IPS DF 6.9 (cell line): ENCODE measurements around the gene GBA2.

Experiments
- DNase-seq: peaks from one replicate; pipeline ENCODE4 v3.0.0-alpha.2; 2013; ENCODE audit warnings: low read depth, low spot score
- H3K27ac ChIP-seq: one replicate; pipeline ENCODE4 v1.5.1; 2013; ENCODE audit warnings: low read length, control low read depth
- H3K27me3 ChIP-seq: 2 replicates; pipeline ENCODE4 v1.6.1; 2013; ENCODE audit warnings: mild to moderate bottlenecking, low read length; ENCODE audit not compliant: control insufficient read depth, insufficient read depth
- H3K36me3 ChIP-seq: 2 replicates; pipeline ENCODE4 v1.6.1; 2013; ENCODE audit warnings: low read length; ENCODE audit not compliant: control insufficient read depth, insufficient read depth
- H3K4me1 ChIP-seq: 2 replicates; pipeline ENCODE4 v1.6.1; 2013; ENCODE audit warnings: low read length; ENCODE audit not compliant: control insufficient read depth, insufficient read depth
- H3K4me3 ChIP-seq: 2 replicates; pipeline ENCODE4 v1.5.1; 2013; ENCODE audit warnings: mild to moderate bottlenecking, low read length
- H3K9me3 ChIP-seq: 2 replicates; pipeline ENCODE4 v1.6.1; 2013; ENCODE audit warnings: low read length, inconsistent platforms; ENCODE audit not compliant: control insufficient read depth, insufficient read depth
- WGBS: extraction: QIAGEN DNeasy Blood & Tissue Kit; methylation state at CpG from one replicate; pipeline ENCODE4 v1.1.7; 2013; ENCODE audit warnings: mixed read lengths, missing lambda C conversion rate; ENCODE audit not compliant: insufficient read length, insufficient coverage; 5-methylcytosine and 5-hydroxymethylcytosine counted together

GBA2 gene

GRCh38 chr9:35706951-35707350 is 42.1 kb downstream of the GBA2 start:
- H3K4me1 ChIP-seq = no peaks in the 10 kb centered on the region
- peaks cover 63% of the 10 kb centered on the region for H3K36me3 ChIP-seq
- H3K27ac ChIP-seq = no peak overlapping the region
- no peak overlapping the region for H3K4me3 ChIP-seq
- no peak for DNase-seq
- WGBS = no CpG with 5 or more reads among the region's 10 CpGs
- no peaks in the 10 kb centered on the region for H3K9me3 ChIP-seq
- no peaks in the 10 kb centered on the region for H3K27me3 ChIP-seq

- Histone ChIP-seq H3K4me3 (no peak overlapping the region), H3K36me3 (peaks cover 56% of the 10 kb centered on the region), H3K4me1 (no peaks in the 10 kb centered on the region), H3K27me3 (no peaks in the 10 kb centered on the region), H3K9me3 (no peaks in the 10 kb centered on the region), H3K27ac (no peak overlapping the region)
- WGBS = no CpG with 5 or more reads among the region's 7 CpGs
- DNase-seq = no peak
Observed at GRCh38 chr9:35705836-35706430, 43.1 kb downstream of the GBA2 start.

GRCh38 chr9:35705372-35705771 is 43.7 kb downstream of the GBA2 start:
- no peaks in the 10 kb centered on the region for H3K27me3 ChIP-seq
- no peak overlapping the region for H3K27ac ChIP-seq
- H3K9me3 ChIP-seq = no peaks in the 10 kb centered on the region
- H3K4me1 ChIP-seq = no peaks in the 10 kb centered on the region
- no peak for DNase-seq
- H3K36me3 ChIP-seq = peaks cover 51% of the 10 kb centered on the region
- no CpG with 5 or more reads among the region's 8 CpGs for WGBS
- no peak overlapping the region for H3K4me3 ChIP-seq

GRCh38 chr9:35703906-35704672 is 44.9 kb downstream of the GBA2 start:
- no peaks in the 10 kb centered on the region; the same call in 1 of the 2 replicates for H3K4me1 ChIP-seq
- no peaks in the 10 kb centered on the region for H3K9me3 ChIP-seq
- WGBS = no CpG with 5 or more reads among the region's 26 CpGs
- H3K27ac ChIP-seq = no peak overlapping the region
- no peak for DNase-seq
- H3K36me3 ChIP-seq = peaks cover 62% of the 10 kb centered on the region
- H3K4me3 ChIP-seq = no peak overlapping the region
- no peaks in the 10 kb centered on the region for H3K27me3 ChIP-seq

- no peaks in the 10 kb centered on the region for H3K27me3 ChIP-seq
- DNase-seq = no peak
- no peaks in the 10 kb centered on the region; the same call in 1 of the 2 replicates for H3K4me1 ChIP-seq
- no peak overlapping the region for H3K4me3 ChIP-seq
- no peak overlapping the region for H3K27ac ChIP-seq
- WGBS = no CpG with 5 or more reads among the region's 7 CpGs
- no peaks in the 10 kb centered on the region for H3K9me3 ChIP-seq
- H3K36me3 ChIP-seq = peaks cover 71% of the 10 kb centered on the region
Observed at GRCh38 chr9:35702696-35703095, 46.3 kb downstream of the GBA2 start.

- Histone ChIP-seq H3K27ac (no peak overlapping the region), H3K4me3 (no peak overlapping the region), H3K9me3 (no peaks in the 10 kb centered on the region), H3K36me3 (peaks cover 57% of the 10 kb centered on the region), H3K4me1 (no peaks in the 10 kb centered on the region; the same call in 1 of the 2 replicates), H3K27me3 (no peaks in the 10 kb centered on the region)
- no peak for DNase-seq
Observed at GRCh38 chr9:35700942-35701341, 48.1 kb downstream of the GBA2 start.

- H3K36me3 ChIP-seq = peaks cover 49% of the 10 kb centered on the region
- no peak overlapping the region for H3K4me3 ChIP-seq
- no peak overlapping the region for H3K27ac ChIP-seq
- H3K27me3 ChIP-seq = no peaks in the 10 kb centered on the region
- WGBS = no CpG with 5 or more reads among the region's 11 CpGs
- H3K9me3 ChIP-seq = no peaks in the 10 kb centered on the region
- no peak for DNase-seq
- H3K4me1 ChIP-seq = no peaks in the 10 kb centered on the region; the same call in 1 of the 2 replicates
Observed at GRCh38 chr9:35700031-35700430, 49.0 kb downstream of the GBA2 start.

GRCh38 chr9:35698231-35698630 is 50.8 kb downstream of the GBA2 start:
- no CpG with 5 or more reads among the region's 5 CpGs for WGBS
- Histone ChIP-seq H3K4me3 (no peak overlapping the region), H3K36me3 (peaks cover 33% of the 10 kb centered on the region), H3K27me3 (no peaks in the 10 kb centered on the region), H3K9me3 (no peaks in the 10 kb centered on the region), H3K4me1 (no peaks in the 10 kb centered on the region; the same call in 1 of the 2 replicates), H3K27ac (no peak overlapping the region)
- DNase-seq = no peak

GRCh38 chr9:35697486-35697885 is 51.5 kb downstream of the GBA2 start:
- no peaks in the 10 kb centered on the region for H3K9me3 ChIP-seq
- no CpG with 5 or more reads among the region's 14 CpGs for WGBS
- peaks cover 31% of the 10 kb centered on the region for H3K36me3 ChIP-seq
- no peak for DNase-seq
- no peak overlapping the region for H3K27ac ChIP-seq
- no peak overlapping the region for H3K4me3 ChIP-seq
- no peaks in the 10 kb centered on the region; the same call in 1 of the 2 replicates for H3K4me1 ChIP-seq
- H3K27me3 ChIP-seq = no peaks in the 10 kb centered on the region

- H3K36me3 ChIP-seq = peaks cover 27% of the 10 kb centered on the region
- H3K27ac ChIP-seq = no peak overlapping the region
- H3K4me3 ChIP-seq = no peak overlapping the region
- no peaks in the 10 kb centered on the region for H3K27me3 ChIP-seq
- H3K9me3 ChIP-seq = no peaks in the 10 kb centered on the region
- no peaks in the 10 kb centered on the region; the same call in 1 of the 2 replicates for H3K4me1 ChIP-seq
- no CpG with 5 or more reads among the region's 9 CpGs for WGBS
- no peak for DNase-seq
Observed at GRCh38 chr9:35696520-35697215, 52.4 kb downstream of the GBA2 start.
